ENCODE results near the gene ADGRL3.
"Not testable (repeated sequence)": the region's sequence is repeated elsewhere in the genome, so short reads cannot be mapped to it uniquely, and the experiment has no call there.

ADGRL3 gene

DNA sequence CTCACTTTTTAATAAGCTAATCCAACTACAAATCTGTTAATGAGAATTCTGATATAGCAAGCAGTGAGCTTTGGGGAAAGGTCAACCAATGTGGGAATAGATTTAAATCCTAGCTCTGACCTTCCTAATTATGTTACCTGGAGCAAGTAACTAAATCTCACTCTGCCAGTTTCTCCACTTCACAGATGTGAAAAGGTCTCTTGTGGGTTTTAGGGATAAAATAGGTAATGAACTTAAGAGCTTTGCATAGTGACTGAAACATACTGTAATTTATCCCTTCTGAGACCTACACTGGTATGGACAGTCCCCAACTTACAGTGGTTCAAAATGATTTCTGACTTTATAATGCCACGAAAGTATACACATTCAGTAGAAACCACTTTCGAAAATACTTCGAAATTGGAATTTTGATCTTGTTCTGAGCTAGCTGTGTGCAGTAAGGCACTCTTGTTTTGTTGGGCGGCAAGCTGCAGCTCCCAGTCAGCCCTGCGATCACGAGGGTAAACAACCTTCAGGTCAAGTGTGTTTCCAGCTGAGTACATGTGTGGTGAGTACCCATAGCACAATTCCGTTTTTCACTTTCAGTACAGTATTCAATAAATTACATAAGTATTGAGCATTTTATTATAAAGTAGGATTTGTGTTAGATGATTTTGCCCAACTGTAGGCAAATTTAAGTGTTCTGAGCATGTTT lies 93.7 kb downstream of the ADGRL3 start:
- DNase-seq: peak; percentile 41

GRCh38 chr4:61294936-61295335 lies 94.8 kb downstream of the ADGRL3 start:
- DNase-seq: no peak

GRCh38 chr4:61296144-61296543 lies 96.0 kb downstream of the ADGRL3 start:
- no peak for DNase-seq

DNA sequence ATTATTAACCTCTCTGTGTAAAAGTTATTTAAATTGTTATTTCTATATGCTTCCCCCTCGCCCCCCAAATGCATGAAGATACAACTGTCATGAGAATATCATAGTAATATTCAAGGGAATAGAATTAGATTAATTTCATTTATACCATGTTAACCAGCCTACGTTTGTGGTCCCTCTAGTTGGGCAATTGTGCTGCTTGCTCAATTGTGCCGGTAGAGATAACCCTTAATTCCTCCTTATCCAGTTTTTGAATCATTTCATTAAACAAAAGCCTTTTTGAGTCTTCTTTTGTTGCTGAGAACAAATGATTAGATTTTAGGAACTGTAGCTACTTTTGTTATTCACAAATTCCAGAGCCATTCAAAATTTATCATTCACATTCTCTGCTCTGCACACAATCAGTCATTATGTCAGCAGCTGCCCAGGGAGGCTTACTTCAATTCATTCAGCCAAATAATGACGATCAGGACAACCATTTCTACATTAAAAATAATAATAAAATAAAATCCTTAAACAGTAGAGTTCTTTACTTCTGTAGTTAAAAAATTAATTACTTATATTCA lies 98.1 kb downstream of the ADGRL3 start:
- no peak for DNase-seq

GRCh38 chr4:61299316-61299715 lies 99.2 kb downstream of the ADGRL3 start:
- no peak for DNase-seq

- no peak for DNase-seq
These were observed 100.2 kb downstream of the ADGRL3 start for GRCh38 chr4:61300266-61300844.

- no peak for DNase-seq
These were observed 101.1 kb downstream of the ADGRL3 start for GRCh38 chr4:61301271-61301670.

GRCh38 chr4:61308033-61308432 lies 107.9 kb downstream of the ADGRL3 start:
- DNase-seq: no peak

DNA sequence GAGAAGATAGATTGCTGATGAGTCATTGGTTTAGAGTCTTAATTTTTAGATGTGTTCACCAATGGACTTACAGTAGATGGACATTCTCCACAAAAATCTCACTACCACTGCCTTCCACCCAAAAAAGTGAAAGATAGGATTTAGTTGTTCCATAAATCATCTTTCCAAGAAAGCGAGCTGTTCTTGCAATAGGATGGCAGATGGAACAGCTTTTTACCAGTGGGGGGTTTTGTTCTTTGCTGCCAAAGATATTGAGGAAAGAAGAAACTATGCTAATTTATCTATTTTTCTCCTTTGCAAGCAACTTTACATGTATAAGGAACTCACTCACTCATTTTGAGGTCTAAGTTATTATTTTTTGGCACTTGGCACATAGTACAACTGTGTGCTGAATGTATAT lies 109.5 kb downstream of the ADGRL3 start:
- no peak for DNase-seq

DNA sequence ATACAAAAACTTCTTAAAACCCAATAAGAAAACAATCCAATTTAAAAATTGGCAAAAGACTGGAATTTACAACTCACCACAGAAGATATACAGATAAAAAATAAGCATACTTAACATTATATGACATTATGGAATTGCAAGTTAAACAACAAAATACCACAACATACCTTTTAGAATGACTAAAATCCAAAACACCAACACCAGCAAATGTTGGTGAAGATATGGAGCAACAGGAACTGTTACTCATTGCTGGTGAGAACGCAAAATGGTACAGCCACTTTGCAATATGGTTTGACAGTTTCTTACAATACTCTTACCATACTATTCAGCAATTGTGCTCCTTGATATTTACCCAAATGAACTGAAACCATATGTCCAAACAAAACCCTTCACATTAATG lies 112.4 kb downstream of the ADGRL3 start:
- DNase-seq: no peak

DNA sequence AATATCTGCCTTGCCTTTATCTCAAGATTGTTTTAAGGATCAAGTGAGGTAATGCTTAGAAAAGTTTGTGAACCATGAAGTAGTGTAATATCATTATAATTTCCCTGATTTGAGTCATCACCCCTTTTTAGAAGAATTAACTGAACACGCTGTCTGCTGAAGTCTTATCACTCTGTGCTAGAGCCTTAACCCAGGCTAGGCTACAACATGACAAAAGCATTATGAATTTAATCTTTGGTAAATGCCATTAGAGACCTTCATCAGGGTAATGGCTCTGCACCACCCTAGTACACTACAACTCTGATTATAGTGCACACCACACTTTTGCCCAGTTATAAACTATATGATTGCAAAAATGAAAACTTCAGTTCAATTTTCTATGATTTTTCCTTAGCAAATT lies 118.3 kb downstream of the ADGRL3 start:
- DNase-seq: no peak

GRCh38 chr4:61319156-61319555 lies 119.0 kb downstream of the ADGRL3 start:
- no peak for DNase-seq

DNA sequence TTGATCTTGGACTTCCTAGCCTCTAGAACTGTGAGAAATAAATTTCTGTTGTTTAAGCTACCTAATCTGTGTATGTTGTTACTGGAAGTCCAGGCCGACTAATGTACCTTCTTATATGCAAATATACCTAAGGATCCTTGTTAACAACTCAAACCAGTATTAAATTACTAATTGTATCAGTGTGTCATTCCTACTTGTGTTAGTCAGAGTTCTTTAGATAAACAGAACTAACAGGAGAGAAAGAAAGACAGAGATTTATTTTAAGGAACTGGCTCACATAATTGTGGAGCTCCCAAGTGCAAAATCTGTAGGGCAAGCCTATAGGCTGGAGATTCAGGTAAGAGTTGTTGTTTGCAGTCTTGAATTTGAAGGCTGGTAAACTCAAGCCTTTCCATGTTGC lies 120.0 kb downstream of the ADGRL3 start:
- DNase-seq: no peak

DNA sequence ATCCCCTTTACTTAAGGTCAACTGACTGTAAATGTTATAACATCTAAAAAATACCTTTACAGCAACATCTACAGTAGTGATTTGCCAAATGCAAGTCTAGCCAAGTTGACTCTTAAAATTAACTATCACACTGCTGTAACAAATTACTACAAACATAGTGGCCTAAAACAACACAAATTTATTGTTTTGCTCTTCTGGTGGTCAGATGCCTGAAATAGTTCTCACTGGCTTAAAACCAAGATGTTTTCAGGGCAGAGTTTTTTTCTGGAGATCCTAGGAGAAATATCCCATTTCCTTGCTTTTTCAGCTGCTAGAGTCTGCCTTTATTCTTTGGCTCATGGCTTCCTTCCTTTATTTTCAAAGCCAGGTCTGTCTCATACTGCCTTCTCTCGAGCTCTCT lies 120.5 kb downstream of the ADGRL3 start:
- no peak for DNase-seq

- no peak for DNase-seq
These were observed 132.6 kb downstream of the ADGRL3 start for GRCh38 chr4:61332693-61333092.

DNA sequence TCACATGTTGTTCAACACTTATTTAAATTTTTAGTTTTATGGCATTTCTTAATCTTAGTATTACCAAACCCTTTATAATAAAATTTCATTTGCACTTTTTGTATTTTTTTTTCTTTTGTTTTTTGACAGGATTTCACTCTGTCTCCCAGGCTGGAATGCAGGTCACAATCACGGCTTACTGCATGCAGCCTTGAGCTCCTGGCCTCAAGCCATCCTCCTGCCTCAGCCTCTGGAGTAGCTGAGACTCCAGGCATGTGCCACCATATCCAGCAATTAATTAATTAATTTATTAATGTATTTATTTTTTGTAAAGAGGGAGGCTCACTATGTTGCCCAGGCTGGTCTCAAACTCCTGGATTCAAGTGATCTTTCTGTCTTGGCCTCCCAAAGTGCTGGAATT lies 133.4 kb downstream of the ADGRL3 start:
- no peak for DNase-seq

GRCh38 chr4:61335241-61335763 lies 135.2 kb downstream of the ADGRL3 start:
- no peak for DNase-seq

DNA sequence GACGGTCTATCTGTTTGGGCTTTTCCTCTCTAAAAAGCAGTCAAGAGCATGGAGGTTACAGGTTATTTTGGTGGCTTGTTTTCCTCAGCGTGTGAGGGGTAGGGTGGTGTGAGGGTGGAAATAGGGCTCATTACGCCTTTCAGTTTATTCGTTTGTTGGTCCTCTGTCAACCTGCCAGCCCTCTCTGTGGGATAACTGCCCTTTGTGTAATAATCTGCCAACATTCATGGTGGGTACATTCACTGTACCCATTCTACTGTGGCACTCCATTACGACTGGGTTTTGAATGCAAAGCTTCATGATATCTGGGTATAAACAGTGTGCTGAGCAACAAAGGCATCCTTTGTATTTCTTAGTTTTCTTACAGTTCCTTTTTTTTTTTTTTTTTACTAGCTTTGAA lies 136.4 kb downstream of the ADGRL3 start:
- DNase-seq: no peak

GRCh38 chr4:61336916-61337315 lies 136.8 kb downstream of the ADGRL3 start:
- DNase-seq: no peak

DNA sequence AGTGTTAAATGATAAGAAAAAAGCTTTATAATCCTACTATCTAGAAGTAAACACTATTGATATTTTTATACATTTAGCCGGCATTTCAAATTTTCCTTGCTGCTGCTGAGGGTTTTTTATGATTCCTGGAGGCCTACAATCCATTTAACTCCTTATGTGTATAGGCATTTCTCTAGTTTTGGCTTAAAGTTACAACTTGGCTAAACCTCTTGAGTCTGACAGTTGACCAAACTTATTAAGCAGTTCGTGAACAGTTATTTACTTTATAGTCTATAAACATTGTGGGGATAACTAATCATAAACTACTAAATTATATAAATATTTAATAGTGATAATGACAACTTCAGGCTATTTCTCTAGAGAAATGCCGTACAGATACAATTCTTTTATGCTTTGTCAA lies 141.9 kb downstream of the ADGRL3 start:
- DNase-seq: no peak

GRCh38 chr4:61350932-61351331 lies 150.8 kb downstream of the ADGRL3 start:
- DNase-seq: no peak

DNA sequence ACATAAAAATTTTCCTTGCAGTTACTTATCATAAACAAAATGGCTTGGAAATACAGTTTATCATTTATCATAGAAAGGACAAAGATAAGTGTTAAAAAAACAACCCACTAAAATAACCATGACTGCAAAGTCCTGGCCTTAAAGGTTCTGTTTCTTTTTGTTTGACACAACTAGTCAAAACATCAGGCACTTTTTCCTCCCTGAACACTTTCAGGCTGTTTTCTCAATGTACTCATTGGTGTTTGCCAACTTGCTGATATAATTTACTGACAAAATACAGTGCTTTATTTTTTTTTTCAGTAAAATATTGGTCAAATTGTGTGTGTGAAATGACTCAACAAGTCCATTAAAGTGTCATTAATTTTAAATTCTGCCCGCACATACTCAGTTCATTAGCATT lies 156.6 kb downstream of the ADGRL3 start:
- DNase-seq: no peak

GRCh38 chr4:61359301-61359700 lies 159.2 kb downstream of the ADGRL3 start:
- DNase-seq: no peak

- DNase-seq: not testable (repeated sequence)
These were observed 172.7 kb downstream of the ADGRL3 start for GRCh38 chr4:61372817-61373216.
